ENCODE results near the gene PPP1CC. TPM values are rescaled to one million over a fixed set of nuclear protein-coding genes. Genes with fewer than 3 reads are reported as not detected.
A peak's percentile ranks its signal among the peaks of the same experiment; 100 is the strongest.

PPP1CC gene
- total RNA-seq, 4 donors from 2014 or later = 87.3 to 127 (median 104) TPM

DNA sequence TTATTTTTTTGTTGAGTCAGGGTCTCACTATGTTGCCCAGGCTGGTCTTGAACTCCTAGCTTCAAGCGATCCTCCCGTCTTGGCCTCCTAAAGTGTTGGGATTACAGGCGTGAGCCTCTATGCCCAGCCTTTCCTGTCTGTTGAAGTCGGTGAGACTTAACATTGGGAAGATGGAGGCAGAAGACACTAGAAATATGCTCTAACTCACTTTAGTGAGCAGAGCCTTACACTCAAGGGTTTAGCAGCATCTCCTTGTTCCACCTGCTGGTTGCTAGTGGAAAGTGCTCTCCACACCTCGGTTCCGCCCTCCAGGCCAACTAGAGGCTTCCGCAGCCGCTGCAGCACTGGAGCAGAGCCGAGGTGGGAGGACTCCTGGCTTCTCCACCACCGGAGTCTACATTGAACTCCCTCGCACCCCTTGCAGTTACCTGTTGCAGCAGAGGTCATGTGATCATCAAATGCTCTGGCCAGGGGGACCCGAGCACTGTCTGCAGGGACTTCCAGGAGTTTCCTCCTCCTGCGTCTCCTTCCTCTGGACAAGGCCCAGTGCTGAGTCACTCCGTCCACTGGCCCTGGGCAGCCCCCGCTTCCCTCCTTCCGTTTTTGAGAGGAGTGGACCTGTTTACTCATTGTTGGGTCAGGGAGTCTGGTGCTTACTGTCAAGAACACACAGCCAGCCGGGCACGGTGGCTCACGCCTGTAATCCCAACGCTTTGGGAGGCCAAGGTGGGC lies 44.4 kb downstream of the PPP1CC start:
- peak; percentile 63 for DNase-seq (ENCODE audit: low spot score)
- TF ChIP-seq, protein P1, sequence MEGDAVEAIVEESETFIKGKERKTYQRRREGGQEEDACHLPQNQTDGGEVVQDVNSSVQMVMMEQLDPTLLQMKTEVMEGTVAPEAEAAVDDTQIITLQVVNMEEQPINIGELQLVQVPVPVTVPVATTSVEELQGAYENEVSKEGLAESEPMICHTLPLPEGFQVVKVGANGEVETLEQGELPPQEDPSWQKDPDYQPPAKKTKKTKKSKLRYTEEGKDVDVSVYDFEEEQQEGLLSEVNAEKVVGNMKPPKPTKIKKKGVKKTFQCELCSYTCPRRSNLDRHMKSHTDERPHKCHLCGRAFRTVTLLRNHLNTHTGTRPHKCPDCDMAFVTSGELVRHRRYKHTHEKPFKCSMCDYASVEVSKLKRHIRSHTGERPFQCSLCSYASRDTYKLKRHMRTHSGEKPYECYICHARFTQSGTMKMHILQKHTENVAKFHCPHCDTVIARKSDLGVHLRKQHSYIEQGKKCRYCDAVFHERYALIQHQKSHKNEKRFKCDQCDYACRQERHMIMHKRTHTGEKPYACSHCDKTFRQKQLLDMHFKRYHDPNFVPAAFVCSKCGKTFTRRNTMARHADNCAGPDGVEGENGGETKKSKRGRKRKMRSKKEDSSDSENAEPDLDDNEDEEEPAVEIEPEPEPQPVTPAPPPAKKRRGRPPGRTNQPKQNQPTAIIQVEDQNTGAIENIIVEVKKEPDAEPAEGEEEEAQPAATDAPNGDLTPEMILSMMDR (IDR thresholded peaks at IDR 0.05) = peak in 1 of 3 donors; percentile 35

DNA sequence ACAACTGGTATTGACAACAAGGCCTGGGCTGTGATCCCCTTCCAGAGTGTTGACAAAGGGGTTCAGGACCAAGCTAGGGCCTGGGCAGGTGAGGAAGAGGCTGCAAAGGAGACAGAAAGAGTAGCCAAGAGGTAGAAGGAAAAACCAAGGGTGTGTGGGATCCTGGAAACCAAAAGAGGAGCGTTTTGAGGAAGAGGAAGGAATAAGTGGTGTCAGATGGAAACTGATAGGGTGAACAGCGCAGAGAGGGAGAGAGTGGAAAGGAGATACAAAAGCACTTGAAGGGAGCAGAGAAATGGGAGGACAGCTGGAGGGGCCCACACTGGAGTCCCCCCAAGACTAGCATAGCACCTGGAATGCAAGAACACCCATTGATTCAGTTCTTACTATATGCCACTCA lies 45.5 kb downstream of the PPP1CC start:
- no peak for ATAC-seq (ENCODE audit: low FRiP score)

More for the DNA sequence above, 44.4 kb downstream of the PPP1CC start:
- ATAC-seq (ENCODE audit: low FRiP score) = peak; percentile 93

DNA sequence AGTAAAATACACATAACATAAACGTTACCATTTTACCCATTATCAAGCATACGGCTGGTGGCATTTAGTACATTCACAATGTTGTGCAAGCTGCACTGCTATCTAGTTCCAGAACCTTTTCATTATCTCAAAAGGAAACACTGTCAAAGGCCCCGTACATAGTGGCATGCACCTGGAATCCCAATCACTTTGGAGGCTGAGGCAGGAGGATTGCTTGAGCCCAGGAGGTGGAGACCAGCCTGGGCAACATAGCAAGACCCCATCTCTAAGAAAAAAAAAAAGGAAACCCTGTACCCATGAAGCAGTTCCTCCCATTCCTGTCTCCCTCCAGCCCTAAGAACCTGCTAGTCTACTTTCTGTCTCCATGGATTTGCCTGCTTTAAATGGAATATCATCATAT lies 46.4 kb downstream of the PPP1CC start:
- DNase-seq (ENCODE audit: low spot score) = no peak
- TF ChIP-seq, protein P1 (IDR thresholded peaks at IDR 0.05) = no peak
- ATAC-seq (ENCODE audit: low FRiP score) = no peak

More for the DNA sequence above, 45.5 kb downstream of the PPP1CC start:
- no peak for DNase-seq (ENCODE audit: low spot score)
- TF ChIP-seq, protein P1 (IDR thresholded peaks at IDR 0.05) = no peak

DNA sequence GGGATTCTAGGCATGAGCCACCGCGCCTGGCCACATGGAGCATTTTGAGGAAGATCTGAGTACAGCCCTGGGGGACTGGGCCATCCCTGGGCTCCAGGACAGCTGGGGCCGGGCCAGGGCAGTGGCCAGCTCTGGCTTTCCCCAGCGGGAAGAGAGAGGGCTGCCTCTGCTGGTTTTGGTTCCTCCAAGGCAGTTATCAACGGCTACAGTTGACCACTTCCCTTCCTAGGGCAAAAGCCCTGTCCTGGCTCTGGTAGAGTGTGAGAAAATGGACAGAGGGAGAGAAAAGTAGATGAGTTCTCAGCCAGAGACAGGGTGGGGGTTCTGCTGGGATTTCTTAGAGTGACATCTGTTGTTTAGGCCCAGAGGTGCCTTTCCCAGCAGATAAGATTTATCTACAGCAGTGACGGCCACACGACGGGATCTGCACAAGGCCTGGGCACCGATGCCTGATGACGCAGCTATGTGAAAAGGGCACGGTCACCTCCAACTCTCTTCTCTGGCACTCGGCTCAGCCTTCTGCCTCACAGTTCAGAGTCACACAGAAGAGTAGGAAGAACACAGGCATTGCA lies 48.3 kb downstream of the PPP1CC start:
- no peak for ATAC-seq (ENCODE audit: low FRiP score)
- no peak for DNase-seq (ENCODE audit: low spot score)
- TF ChIP-seq, protein P1 (IDR thresholded peaks at IDR 0.05) = no peak

DNA sequence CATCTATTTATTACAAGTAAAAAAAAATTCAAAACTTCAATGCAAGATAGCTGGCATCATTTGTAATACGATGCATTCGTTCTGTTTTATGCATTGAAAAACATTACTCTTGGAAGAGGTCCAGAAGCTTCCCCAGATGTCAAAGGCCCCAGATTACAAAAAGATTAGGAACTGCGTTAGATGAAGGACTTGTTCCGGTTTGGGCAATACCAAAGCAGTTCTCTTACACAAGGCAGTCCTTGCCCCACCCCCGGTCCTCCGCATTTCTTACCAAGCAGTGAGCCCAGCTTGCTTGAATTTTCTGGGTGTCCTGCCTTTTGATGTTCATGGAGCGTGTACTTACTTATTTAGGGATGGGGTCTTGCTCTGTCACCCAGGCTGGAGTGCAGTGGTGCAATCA lies 49.0 kb downstream of the PPP1CC start:
- TF ChIP-seq, protein P1 (IDR thresholded peaks at IDR 0.05) = no peak
- DNase-seq (ENCODE audit: low spot score) (no peak), ATAC-seq (ENCODE audit: low FRiP score) (no peak)

DNA sequence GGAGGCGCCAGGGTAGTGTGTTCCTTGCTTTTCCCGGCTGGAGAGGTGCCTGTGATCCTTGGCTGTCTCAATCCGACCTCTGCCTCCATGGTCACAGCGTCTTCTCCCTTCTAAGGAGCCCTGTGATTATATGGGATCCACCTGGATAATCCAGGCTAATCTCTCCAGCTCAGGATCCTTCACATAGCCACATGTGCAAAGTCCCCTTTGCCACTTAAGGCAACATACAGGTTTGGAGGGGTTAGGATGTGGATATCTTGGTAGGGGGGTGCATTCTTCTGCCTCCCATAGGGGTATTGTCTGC lies 52.6 kb downstream of the PPP1CC start:
- TF ChIP-seq, protein P1 (IDR thresholded peaks at IDR 0.05) = no peak
- no peak for ATAC-seq (ENCODE audit: low FRiP score)
- no peak for DNase-seq (ENCODE audit: low spot score)
